SK-N-SH (cell line): ENCODE results near the gene POTEB3. TPM values are rescaled to one million over a fixed set of nuclear protein-coding genes. Genes with fewer than 3 reads are reported as not detected.
"Not testable (repeated sequence)": the region's sequence is repeated elsewhere in the genome, so short reads cannot be mapped to it uniquely, and the experiment has no call there.

Source experiments
- CTCF ChIA-PET: fragments of 300-600, 350-600 bp; formaldehyde crosslinking; extraction: SDS; loops from one replicate; lab custom pipeline; 2021; lab: Yijun Ruan, JAX
- POLR2A ChIA-PET: fragments of 350-600 bp; sonication (Branson Sonifier 250); formaldehyde crosslinking; extraction: SDS; loops from one replicate; lab custom pipeline; 2020; ENCODE audit warnings: antibody characterized with exemption, inconsistent platforms; lab: Yijun Ruan, JAX
- DNase-seq: peaks from one replicate; pipeline ENCODE4 v3.0.0; 2012
- H2AFZ ChIP-seq: fragments of 200-600 bp; sonication (generic); 2 replicates; pipeline ENCODE4 v1.8.1; 2016; ENCODE audit warnings: antibody characterized with exemption, mild to moderate bottlenecking, low read depth
- H3F3A ChIP-seq: fragments of 200-600 bp; sonication (generic); replicated peaks from 2 replicates; pipeline ENCODE3; 2016; ENCODE audit warnings: antibody characterized with exemption, mild to moderate bottlenecking; ENCODE audit not compliant: insufficient read depth
- H3K27ac ChIP-seq, 2 experiments: fragments of 200-500 bp in 1 of 2; fragments of 200-600 bp in 1 of 2; sonication (Bioruptor generic) in 1 of 2; sonication (generic), shearing (Covaris generic) in 1 of 2; 2 replicates each; pipeline versions ENCODE4 v1.5.1 to v1.6.1; 2014 to 2016; ENCODE audit warnings: low read depth in 2 of 2, inconsistent platforms in 1 of 2, low read length in 1 of 2, mild to moderate bottlenecking in 1 of 2, mixed read lengths in 1 of 2
- H3K27me3 ChIP-seq: fragments of 200-600 bp; sonication (generic), shearing (Covaris generic); 2 replicates; pipeline ENCODE4 v1.6.1; 2016; ENCODE audit warnings: mixed run types; ENCODE audit not compliant: insufficient read depth
- H3K36me3 ChIP-seq, 2 experiments: fragments of 200-500 bp in 1 of 2; fragments of 200-600 bp in 1 of 2; sonication (Bioruptor generic) in 1 of 2; sonication (generic) in 1 of 2; replicated peaks in 1 of 2; 2 replicates each; pipeline versions ENCODE3 to v1.5.1; 2014 to 2016; ENCODE audit warnings: low read length in 1 of 2, mild to moderate bottlenecking in 1 of 2; ENCODE audit not compliant: insufficient read depth in 2 of 2, control insufficient read depth in 1 of 2
- H3K4me1 ChIP-seq, 2 experiments: fragments of 200-500 bp in 1 of 2; fragments of 200-600 bp in 1 of 2; sonication (Bioruptor generic) in 1 of 2; sonication (generic), shearing (Covaris generic) in 1 of 2; 2 replicates each; pipeline versions ENCODE4 v1.5.1 to v1.6.1; 2014 to 2016; ENCODE audit warnings: low read depth in 1 of 2, low read length in 1 of 2, mixed run types in 1 of 2; ENCODE audit not compliant: insufficient read depth in 2 of 2, control insufficient read depth in 1 of 2
- H3K4me2 ChIP-seq: fragments of 200-600 bp; sonication (generic), shearing (Covaris generic); 2 replicates; pipeline ENCODE4 v1.6.1; 2017; ENCODE audit warnings: mixed run types
- H3K4me3 ChIP-seq, 2 experiments: fragments of 200-500 bp in 1 of 2; fragments of 200-600 bp in 1 of 2; sonication (Bioruptor generic) in 1 of 2; sonication (generic), shearing (Covaris generic) in 1 of 2; 2 replicates each; pipeline versions ENCODE4 v1.5.1 to v1.8.1; 2014 to 2016; ENCODE audit warnings: low read depth in 2 of 2, inconsistent platforms in 1 of 2, low read length in 1 of 2, mild to moderate bottlenecking in 1 of 2, mixed read lengths in 1 of 2, moderate library complexity in 1 of 2
- H3K79me2 ChIP-seq: fragments of 200-600 bp; sonication (generic); 2 replicates; pipeline ENCODE4 v1.8.1; 2017; ENCODE audit warnings: mild to moderate bottlenecking; ENCODE audit not compliant: insufficient read depth
- H3K9ac ChIP-seq: fragments of 200-600 bp; sonication (generic); 2 replicates; pipeline ENCODE4 v1.6.1; 2017; ENCODE audit warnings: mixed run types
- H3K9me2 ChIP-seq: fragments of 200-600 bp; sonication (generic); 2 replicates; pipeline ENCODE4 v1.6.1; 2017; ENCODE audit warnings: mixed run types
- H3K9me3 ChIP-seq: fragments of 200-600 bp; sonication (generic); 2 replicates; pipeline ENCODE4 v1.6.1; 2017; ENCODE audit warnings: mixed run types, mild to moderate bottlenecking, moderate library complexity
- H4K20me1 ChIP-seq: fragments of 200-600 bp; sonication (generic); 2 replicates; pipeline ENCODE4 v1.6.1; 2017; ENCODE audit warnings: mild to moderate bottlenecking, mixed run types; ENCODE audit not compliant: insufficient read depth
- WGBS: methylation state at CpG from one replicate; pipeline ENCODE4 v1.1.6; 2017; ENCODE audit warnings: low lambda C conversion rate; 5-methylcytosine and 5-hydroxymethylcytosine counted together
- polyA plus RNA-seq, 3 experiments: library from polyadenylated mRNA; depleted of rRNA; stranded (reverse); fragments of >200 nt; gene quantifications; 2 replicates each; pipeline ENCODE4 v1.2.3, GENCODE V29; 2012

The POTEB3 gene
- not detected in 2 replicates for polyA plus RNA-seq (2012; rRNA removed)
- polyA plus RNA-seq (2012; cell fraction: cytosol; rRNA removed) = not detected in 2 replicates
- polyA plus RNA-seq (2012; cell fraction: nucleus; rRNA removed) = not detected in 2 replicates

DNA sequence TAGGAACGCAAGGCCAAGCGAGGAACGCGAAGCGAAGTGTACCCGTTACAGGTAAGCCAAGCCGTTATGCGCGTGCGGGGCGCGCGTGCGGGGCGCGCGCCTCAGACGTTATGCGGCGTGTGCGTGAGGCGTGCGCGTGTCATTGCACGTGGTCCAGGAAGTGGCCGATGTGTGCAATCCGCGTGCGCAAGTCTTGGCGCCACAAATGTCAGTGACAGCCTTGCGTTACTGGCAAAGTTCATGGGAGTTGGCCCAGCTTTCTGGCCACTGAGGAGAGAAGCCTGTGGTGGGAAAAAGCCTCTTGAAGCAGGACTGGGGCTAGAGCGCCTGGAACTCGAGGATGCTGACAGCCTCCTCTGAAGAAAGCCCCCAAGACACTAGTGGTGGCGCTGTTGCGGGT, at the start of gene POTEB3:
TSS of gene POTEB3 (minus strand) at position 101 of the 400 bp plus-strand sequence. CDS start 488 bp downstream, outside the sequence.
- POLR2A ChIA-PET, H3F3A ChIP-seq, DNase-seq, H2AFZ ChIP-seq, CTCF ChIA-PET, H3K27ac ChIP-seq, H3K9me3 ChIP-seq, H3K79me2 ChIP-seq, H3K9ac ChIP-seq, H3K36me3 ChIP-seq, H4K20me1 ChIP-seq, H3K4me2 ChIP-seq, H3K9me2 ChIP-seq, H3K27me3 ChIP-seq, H3K4me3 ChIP-seq, H3K4me1 ChIP-seq: not testable (repeated sequence)
- no CpG with 5 or more reads among the region's 35 CpGs for WGBS

DNA sequence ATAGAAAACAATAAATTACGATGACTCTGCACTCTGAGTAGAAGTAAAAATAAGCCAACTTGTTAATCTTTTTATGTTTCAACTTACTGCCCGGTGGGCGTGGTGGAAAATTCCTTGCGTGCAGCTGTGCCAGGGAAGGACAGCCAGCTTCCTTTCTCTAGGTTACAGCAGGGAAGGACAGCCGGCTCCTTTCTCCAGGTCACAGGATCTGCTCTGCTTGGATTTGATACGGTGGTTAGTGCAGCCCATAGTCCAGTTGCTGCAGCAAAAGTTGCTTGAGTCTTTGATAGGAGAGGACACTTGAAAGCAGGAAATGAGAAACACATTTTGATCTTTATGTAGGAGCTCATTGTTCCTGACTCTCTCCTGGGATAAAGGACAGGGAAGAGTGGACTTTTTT, 13.4 kb upstream of the POTEB3 start:
- H3K9me3 ChIP-seq, H3K4me3 ChIP-seq, H3K9me2 ChIP-seq, H3K79me2 ChIP-seq, H3K9ac ChIP-seq, DNase-seq, H4K20me1 ChIP-seq, H3K27ac ChIP-seq, H3K4me2 ChIP-seq, H3F3A ChIP-seq, H3K36me3 ChIP-seq, POLR2A ChIA-PET, H2AFZ ChIP-seq, H3K27me3 ChIP-seq, CTCF ChIA-PET, H3K4me1 ChIP-seq: not testable (repeated sequence)
- no CpG with 5 or more reads among the region's 6 CpGs for WGBS

DNA sequence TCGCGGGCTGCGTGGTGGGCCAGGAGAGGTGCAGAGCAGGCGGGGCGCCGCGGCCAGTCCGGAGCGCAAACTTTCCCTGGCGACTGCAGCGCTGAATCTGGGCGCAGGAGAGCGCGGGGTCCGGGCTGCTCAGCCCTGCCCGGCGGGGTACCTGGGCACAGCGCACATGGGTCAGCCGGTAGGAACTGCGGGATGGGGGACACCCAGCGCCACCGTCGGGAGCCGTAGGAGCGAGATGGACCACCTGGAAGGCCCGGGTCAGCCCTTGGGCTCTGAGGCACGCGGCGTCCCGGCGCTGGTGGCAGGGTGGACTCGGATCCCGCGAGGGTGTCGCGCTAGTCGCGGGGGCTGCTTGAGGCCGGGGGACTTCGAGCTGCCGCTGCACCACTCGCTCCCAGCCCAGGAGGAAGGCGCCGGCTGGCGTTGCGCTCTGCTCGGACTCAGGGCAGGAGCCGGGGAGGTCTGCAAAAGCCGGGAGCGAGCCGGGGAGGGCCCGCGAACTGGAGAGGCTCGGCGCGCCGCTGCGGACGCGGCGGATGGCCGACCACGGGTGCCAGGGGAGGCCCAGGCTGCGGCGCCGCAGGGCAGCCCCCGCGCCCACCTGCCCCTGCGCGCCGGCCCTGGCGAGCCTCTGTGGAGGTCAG, 11.7 kb upstream of the POTEB3 start:
- H3K9ac ChIP-seq, H3K4me2 ChIP-seq, H3K9me2 ChIP-seq, H3K27me3 ChIP-seq, POLR2A ChIA-PET, DNase-seq, H3K27ac ChIP-seq, H3K9me3 ChIP-seq, H3F3A ChIP-seq, H3K4me1 ChIP-seq, H3K4me3 ChIP-seq, H2AFZ ChIP-seq, H3K79me2 ChIP-seq, CTCF ChIA-PET, H3K36me3 ChIP-seq, H4K20me1 ChIP-seq: not testable (repeated sequence)
- no CpG with 5 or more reads among the region's 72 CpGs for WGBS

DNA sequence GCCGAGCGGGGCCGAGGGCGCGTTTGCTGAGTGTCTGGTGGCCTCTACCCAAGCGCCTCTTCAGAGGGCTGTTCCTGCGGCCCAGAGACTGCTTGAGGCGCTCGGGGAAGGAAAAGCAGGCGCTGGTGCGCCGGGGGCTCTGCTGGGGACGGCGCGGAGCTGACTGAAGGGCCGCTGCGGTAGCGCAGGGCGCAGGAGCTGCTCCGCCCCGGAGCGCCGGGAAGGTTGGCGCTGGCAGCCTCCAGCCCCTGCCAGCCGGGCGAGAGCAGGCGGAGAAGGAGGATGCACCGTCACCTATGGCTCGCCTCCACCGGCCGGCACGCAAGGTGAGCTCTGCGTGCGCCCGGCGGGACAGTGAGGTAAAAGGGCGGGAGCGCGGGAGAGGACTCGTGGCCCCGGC, 11.2 kb upstream of the POTEB3 start:
- CTCF ChIA-PET, H3K9me2 ChIP-seq, H3K4me1 ChIP-seq, H3K4me3 ChIP-seq, H3K79me2 ChIP-seq, H3K27me3 ChIP-seq, H3K9ac ChIP-seq, H3K4me2 ChIP-seq, POLR2A ChIA-PET, DNase-seq, H3K27ac ChIP-seq, H2AFZ ChIP-seq, H3K36me3 ChIP-seq, H3K9me3 ChIP-seq, H3F3A ChIP-seq, H4K20me1 ChIP-seq: not testable (repeated sequence)
- no CpG with 5 or more reads among the region's 41 CpGs for WGBS

DNA sequence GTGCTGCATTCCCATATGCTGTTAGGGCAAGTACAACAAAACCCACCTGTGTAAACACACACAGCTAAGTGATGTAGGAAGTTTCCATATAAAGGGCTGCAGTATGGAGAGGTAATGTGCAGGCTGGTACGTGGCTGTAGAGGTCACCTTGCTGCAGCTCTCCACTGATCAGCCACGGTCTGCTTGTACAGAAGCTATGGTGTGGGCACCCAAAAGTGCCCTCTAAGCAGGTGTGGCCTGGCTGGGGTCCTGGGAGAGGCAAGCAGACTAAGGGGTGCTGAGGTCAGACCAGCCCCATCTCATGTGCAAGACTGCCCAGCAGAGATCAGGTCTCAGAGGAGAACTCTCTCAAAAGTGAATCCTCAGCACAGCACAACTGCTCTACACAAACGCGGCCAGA, 32.9 kb downstream of the POTEB3 start:
- H3F3A ChIP-seq, H3K4me3 ChIP-seq, H3K4me2 ChIP-seq, H3K36me3 ChIP-seq, H3K9me3 ChIP-seq, H3K79me2 ChIP-seq, H3K9ac ChIP-seq, H3K9me2 ChIP-seq, H4K20me1 ChIP-seq, H3K27ac ChIP-seq, DNase-seq, H3K27me3 ChIP-seq, POLR2A ChIA-PET, CTCF ChIA-PET, H2AFZ ChIP-seq, H3K4me1 ChIP-seq: not testable (repeated sequence)
- 0% methylated on average over 1 of the region's 4 CpGs for WGBS

DNA sequence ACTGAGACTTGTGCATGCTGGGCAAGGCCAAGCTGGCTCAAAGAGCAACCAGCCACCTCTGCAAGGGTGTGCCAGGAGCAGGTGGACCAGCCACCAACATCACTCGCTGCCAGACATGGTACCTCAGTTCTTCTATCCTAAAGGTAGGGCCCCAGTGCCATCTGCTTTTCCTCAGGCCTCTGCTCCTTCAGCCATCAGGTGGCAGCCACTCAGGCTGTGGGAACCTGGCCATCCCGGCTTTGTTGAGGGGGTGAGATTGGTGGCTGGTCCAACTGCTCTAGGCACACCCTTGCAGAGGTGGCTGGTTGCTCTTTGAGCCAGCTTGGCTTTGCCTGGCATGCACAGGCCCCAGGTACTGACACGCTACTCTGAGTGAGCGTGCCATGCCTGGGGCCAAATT, 38.8 kb downstream of the POTEB3 start:
- H3K9me3 ChIP-seq, DNase-seq, H3F3A ChIP-seq, H4K20me1 ChIP-seq, POLR2A ChIA-PET, H3K4me2 ChIP-seq, CTCF ChIA-PET, H3K4me3 ChIP-seq, H2AFZ ChIP-seq, H3K27ac ChIP-seq, H3K4me1 ChIP-seq, H3K9ac ChIP-seq, H3K36me3 ChIP-seq, H3K79me2 ChIP-seq, H3K27me3 ChIP-seq, H3K9me2 ChIP-seq: not testable (repeated sequence)
- WGBS = no CpG with 5 or more reads among the region's 4 CpGs
